ENCODE data around the gene FLNB.
"Not testable (repeated sequence)": the region's sequence is repeated elsewhere in the genome, so short reads cannot be mapped to it uniquely, and the experiment has no call there.

Gene FLNB

GRCh38 chr3:58035524-58036255, 27.5 kb downstream of the FLNB start:
- DNase-seq = no peak

GRCh38 chr3:58036293-58037032, 28.2 kb downstream of the FLNB start:
- DNase-seq = no peak

GRCh38 chr3:58037141-58037910, 29.1 kb downstream of the FLNB start:
- DNase-seq = no peak

- no peak for DNase-seq
Measured at GRCh38 chr3:58038675-58039292, 30.6 kb downstream of the FLNB start.

- no peak for DNase-seq
Measured at GRCh38 chr3:58039601-58040000, 31.4 kb downstream of the FLNB start.

- DNase-seq = no peak
Measured at GRCh38 chr3:58041182-58041825, 33.1 kb downstream of the FLNB start.

GRCh38 chr3:58041826-58042324, 33.7 kb downstream of the FLNB start:
- peak; percentile 95 for DNase-seq

- DNase-seq = no peak
Measured at GRCh38 chr3:58042947-58043707, 34.9 kb downstream of the FLNB start.

- DNase-seq = no peak
Measured at GRCh38 chr3:58043933-58044332, 35.7 kb downstream of the FLNB start.

GRCh38 chr3:58044691-58045483, 36.7 kb downstream of the FLNB start:
- DNase-seq = no peak

- peak; percentile 88 for DNase-seq
Measured at GRCh38 chr3:58047826-58048225, 39.6 kb downstream of the FLNB start.

- DNase-seq = no peak
Measured at GRCh38 chr3:58048301-58048700, 40.1 kb downstream of the FLNB start.

- DNase-seq = peak; percentile 91
Measured at GRCh38 chr3:58049143-58049785, 41.0 kb downstream of the FLNB start.

- DNase-seq = peak; percentile 85
Measured at GRCh38 chr3:58051196-58051595, 43.0 kb downstream of the FLNB start.

- DNase-seq = not testable (repeated sequence)
Measured at GRCh38 chr3:58051658-58052261, 43.5 kb downstream of the FLNB start.

- peak; percentile 97 for DNase-seq
Measured at GRCh38 chr3:58052373-58053273, 44.4 kb downstream of the FLNB start.

- DNase-seq = no peak
Measured at GRCh38 chr3:58054652-58055051, 46.4 kb downstream of the FLNB start.

GRCh38 chr3:58055314-58055713, 47.1 kb downstream of the FLNB start:
- DNase-seq = no peak
